Occipital lobe (tissue), 2 donors: ENCODE measurements around the gene ZBTB16. TPM values are rescaled to one million over a fixed set of nuclear protein-coding genes. Genes with fewer than 3 reads are reported as not detected.

Source experiments
- DNase-seq: peaks from one replicate; lab custom pipeline; 2025; lab: John Stamatoyannopoulos, UW
- total RNA-seq: library from RNA; depleted of rRNA; stranded (reverse); fragments of >200 nt; gene quantifications from one replicate; pipeline ENCODE4 v1.2.3, GENCODE V29; 2014

Gene ZBTB16
- total RNA-seq, 1 donor from 2014 or later: 9.7 TPM

DNA sequence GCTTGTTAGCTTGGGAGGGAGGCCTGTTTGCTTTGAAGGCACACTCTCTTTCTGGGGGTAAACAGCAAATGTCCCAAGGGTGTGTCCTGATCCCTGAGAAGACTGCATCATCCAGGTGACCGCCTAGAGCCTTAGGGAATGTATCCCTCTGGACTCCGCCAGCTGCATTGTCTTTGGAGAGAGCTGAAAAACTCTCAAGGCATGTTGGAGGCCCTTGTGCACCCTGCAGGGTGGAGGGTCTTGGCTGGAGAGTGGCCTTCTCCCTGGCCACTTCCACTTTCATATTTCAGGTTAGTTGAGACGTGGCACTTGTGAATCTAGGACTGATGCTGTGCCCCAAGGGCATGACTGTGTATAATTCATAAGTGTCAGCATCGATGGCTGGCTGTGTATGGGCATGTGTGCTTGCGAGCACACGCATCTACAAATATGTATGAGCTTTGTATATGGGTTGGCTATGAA is 70.6 kb downstream of the ZBTB16 start:
- no peak for DNase-seq

GRCh38 chr11:114130629-114131277 is 71.2 kb downstream of the ZBTB16 start:
- no peak for DNase-seq

GRCh38 chr11:114131461-114131864 is 72.0 kb downstream of the ZBTB16 start:
- no peak for DNase-seq

- no peak for DNase-seq
These were observed 72.9 kb downstream of the ZBTB16 start for GRCh38 chr11:114132417-114132816.

- no peak for DNase-seq
These were observed 73.5 kb downstream of the ZBTB16 start for GRCh38 chr11:114132944-114133394.

- no peak for DNase-seq
These were observed 74.2 kb downstream of the ZBTB16 start for GRCh38 chr11:114133548-114134329.

- no peak for DNase-seq
These were observed 75.4 kb downstream of the ZBTB16 start for GRCh38 chr11:114134870-114135269.

DNA sequence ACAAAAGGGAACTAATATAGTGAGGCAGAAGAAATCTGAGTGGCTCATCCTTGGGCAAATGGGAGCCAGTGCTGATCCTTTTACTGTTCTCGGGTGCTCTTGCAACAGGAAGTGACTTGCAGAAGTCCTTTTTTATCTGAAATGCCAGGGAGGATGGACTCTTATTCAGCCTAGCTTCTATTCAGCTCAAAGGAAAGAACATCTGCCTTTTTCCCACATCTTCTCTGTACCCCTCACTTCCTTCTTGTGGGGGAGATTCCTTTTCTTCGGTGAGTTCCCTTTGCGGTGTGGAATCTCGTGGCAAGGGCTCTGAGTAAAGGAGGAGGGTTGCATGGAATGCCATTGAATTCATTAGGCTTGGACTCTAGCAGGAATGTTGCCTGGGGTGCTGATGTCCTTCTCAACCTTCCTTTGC is 76.2 kb downstream of the ZBTB16 start:
- no peak for DNase-seq

GRCh38 chr11:114136686-114137640 is 77.5 kb downstream of the ZBTB16 start:
- no peak for DNase-seq

- DNase-seq: no peak
These were observed 78.3 kb downstream of the ZBTB16 start for GRCh38 chr11:114137838-114138237.

GRCh38 chr11:114138411-114138810 is 78.9 kb downstream of the ZBTB16 start:
- DNase-seq: no peak

DNA sequence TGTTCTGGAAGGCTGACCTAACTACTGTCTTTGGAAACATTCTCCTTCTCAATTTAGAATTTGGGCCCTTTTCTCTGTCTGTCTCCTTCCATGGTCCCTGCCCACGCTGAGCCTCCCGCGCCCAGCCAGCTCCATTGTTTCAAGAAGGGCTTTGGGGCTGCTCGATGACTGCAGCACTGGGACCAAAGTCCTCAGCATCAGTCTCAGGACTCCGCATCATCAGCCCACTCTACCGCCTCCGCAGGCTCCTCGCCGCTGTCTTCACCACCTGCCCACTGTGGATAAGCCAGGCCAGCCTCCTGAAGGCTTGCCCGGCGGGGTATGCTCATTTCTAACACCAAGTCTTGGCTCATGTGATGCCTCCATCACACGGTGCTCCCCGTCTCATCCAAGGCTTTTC is 81.3 kb downstream of the ZBTB16 start:
- DNase-seq: peak; percentile 59

- DNase-seq: no peak
These were observed 82.5 kb downstream of the ZBTB16 start for GRCh38 chr11:114141863-114142580.

DNA sequence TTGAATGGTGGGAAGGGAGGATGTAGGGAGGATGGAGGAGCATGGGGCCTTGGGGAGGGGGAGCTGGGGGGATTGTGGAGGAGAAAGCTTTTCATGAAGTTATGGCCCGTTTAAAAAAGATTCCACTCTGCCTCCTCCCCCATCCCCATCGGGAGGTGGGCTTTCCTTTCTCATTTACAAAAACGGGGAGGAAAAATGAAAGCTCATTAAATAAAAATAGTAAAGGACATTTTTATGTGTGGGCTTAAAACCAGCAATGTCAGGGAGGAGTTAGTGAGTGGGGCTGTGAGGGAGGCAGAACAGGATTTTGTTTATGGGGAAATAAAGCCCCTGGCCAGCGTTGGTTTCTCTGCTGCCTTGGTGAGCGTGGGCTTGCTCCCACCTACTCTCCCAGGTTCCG is 83.2 kb downstream of the ZBTB16 start:
- DNase-seq: no peak

DNA sequence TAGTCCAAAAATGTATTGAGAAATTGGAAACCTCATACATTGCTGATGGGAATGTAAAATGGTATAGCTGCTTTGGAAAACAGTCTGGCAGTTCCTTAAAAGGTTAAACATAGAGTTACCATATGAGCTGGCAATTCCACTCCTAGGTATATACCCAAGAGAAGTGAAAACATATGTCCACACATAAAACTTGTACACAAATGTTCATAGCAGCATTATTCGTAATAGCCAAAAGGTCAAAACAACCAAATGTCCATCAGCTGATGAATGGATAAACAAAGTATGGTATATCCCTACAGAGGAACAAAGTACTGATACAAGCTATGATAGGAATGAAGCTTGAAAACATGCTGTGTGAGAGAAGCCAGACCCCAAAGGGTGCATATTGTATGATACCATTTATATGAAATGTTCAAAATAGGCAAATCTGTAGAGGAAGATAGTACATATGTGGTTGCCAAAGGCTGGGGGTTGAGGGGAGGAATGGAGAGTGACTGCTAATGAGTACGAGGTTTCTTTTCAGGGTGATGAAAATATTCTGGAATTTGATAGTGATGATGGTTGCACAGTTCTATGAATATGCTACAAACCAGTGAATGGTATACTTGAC is 85.8 kb downstream of the ZBTB16 start:
- no peak for DNase-seq

GRCh38 chr11:114147375-114148012 is 88.0 kb downstream of the ZBTB16 start:
- no peak for DNase-seq

DNA sequence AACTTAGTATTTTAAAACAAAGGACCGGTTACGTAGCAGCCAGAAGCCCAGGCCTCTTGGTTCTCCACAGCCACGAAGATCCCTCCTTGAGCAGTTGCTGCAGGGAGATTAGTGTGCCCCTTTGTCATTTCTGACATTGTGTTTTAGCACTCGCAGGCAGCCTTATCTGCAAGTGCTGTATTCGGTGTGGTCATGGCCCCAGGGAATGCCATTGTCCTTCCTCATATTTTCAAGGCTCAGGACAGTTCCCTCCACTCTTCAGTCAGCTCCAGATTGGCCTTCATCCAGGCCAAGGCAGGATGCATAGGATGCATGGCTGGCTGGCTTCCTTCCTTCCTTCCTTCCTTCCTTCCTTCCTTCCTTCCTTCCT is 88.5 kb downstream of the ZBTB16 start:
- no peak for DNase-seq

DNA sequence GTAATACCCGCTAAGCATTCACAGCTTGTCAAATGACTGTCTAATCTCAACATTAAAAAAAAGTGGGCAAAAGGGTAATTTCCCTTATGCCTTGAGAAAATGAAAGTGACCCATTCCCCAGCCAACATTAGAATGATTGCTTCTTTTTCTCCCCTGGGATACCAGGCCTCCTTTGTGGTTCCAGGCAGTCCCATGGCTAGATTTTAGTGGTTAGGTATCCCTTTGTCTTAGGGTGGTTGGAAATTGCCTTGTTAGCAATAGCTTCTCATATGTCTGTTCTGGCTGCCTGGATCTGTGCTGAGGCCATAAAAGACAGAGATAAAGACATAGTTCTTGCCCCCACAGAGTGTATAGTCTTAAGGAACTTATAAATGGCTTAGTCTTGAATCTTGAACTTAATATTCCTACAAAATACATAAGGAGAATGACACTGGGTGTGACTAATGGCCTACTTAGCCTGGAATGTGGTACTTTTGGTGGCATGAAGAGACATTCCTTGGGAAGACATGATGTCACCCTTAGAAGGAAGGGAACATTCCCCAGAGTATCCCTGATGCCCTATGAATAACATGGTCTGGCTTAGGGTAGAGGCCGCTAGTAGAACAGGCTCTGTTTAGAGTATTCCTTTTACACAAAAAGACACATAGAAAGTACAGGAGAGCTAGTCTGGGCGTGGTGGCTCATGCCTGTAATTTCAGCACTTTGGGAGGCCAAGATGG is 90.3 kb downstream of the ZBTB16 start:
- no peak for DNase-seq

DNA sequence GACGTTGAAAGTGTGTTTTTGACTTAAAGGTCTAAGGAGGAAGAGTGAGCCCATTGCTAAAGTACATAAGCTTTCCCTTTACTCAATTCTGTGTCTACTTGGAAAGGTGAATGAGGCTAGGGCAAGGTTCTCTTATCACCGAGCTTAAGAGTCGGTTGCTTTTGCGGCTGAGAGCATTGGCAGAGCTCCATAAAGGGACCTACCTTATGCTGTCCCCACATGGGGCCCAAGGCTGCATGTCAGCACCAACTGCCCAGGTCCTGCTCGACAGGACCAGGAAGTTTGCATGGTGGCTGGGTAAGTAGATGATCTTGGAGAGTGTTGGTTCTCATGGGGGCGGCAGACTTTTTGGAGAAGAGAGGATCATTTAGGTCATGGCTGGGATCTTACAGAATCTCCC is 91.2 kb downstream of the ZBTB16 start:
- no peak for DNase-seq

DNA sequence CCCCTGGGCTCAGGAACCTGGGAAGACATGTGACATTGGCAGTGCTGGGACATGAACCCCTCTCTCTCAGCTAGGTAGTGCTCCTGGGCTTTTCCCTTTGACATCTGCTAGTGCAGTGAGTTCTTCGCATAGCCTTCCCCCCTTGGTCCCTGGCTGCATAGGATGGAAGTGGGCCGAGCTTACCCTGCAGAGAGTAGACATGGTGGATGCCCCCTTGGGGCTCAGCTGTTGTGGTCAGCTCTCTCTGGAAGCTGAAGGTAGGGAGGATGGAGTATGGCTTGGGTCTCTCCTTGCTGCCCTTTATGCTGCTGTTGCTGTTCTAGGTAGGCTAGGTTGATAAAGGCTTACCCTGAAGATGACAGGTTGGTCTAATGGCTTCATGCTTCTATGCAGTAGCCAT is 92.1 kb downstream of the ZBTB16 start:
- DNase-seq: no peak
